HepG2 (cell line): ENCODE results near the gene RNU6-1. TPM values are rescaled to one million over a fixed set of nuclear protein-coding genes. Genes with fewer than 3 reads are reported as not detected.

Experiments used
- AKAP8 ChIP-seq: sonication (generic); formaldehyde crosslinking; IDR thresholded peaks from 2 replicates; pipeline ENCODE4 v1.5.1; 2020; ENCODE audit warnings: mild to moderate bottlenecking, missing genetic modification reagents
- CHD2 ChIP-seq: IDR thresholded peaks from 2 replicates; pipeline ENCODE4 v1.6.1; 2011; ENCODE audit warnings: low read depth, low read length, improper control_type of control experiment
- ETV5 ChIP-seq: IDR thresholded peaks from 2 replicates; pipeline ENCODE4 v1.6.1; 2018; ENCODE audit warnings: missing biosample characterization, missing genetic modification reagents, inconsistent platforms, borderline replicate concordance
- FIP1L1 ChIP-seq: fragments of 200-400 bp; formaldehyde crosslinking; IDR thresholded peaks from 2 replicates; pipeline ENCODE4 v1.6.1; 2018; ENCODE audit warnings: low read depth, mild to moderate bottlenecking, low read length, moderate library complexity, borderline replicate concordance; ENCODE audit not compliant: insufficient read depth
- HDAC2 ChIP-seq: sonication (generic); formaldehyde crosslinking; IDR thresholded peaks from 2 replicates; pipeline ENCODE4 v1.4.0; 2020; ENCODE audit warnings: missing genetic modification reagents
- MIER2 ChIP-seq: IDR thresholded peaks from 2 replicates; pipeline ENCODE4 v1.6.1; 2016; ENCODE audit warnings: missing biosample characterization, missing genetic modification reagents
- NR3C1 ChIP-seq: sonication (generic); formaldehyde crosslinking; IDR thresholded peaks from 2 replicates; pipeline ENCODE4 v1.4.0; 2020; ENCODE audit warnings: missing genetic modification reagents
- POGZ ChIP-seq: sonication (generic); formaldehyde crosslinking; IDR thresholded peaks from 2 replicates; pipeline ENCODE4 v1.4.0; 2020; ENCODE audit warnings: mild to moderate bottlenecking, missing genetic modification reagents
- ZNF354B ChIP-seq: sonication (generic); formaldehyde crosslinking; IDR thresholded peaks from 2 replicates; pipeline ENCODE4 v1.8.0; 2022; ENCODE audit warnings: mild to moderate bottlenecking, missing genetic modification reagents
- ZNF460 ChIP-seq: sonication (generic); formaldehyde crosslinking; IDR thresholded peaks from 2 replicates; pipeline ENCODE4 v1.5.1; 2020; ENCODE audit warnings: missing genetic modification reagents, mild to moderate bottlenecking, borderline replicate concordance
- ZNF496 ChIP-seq: sonication (generic); formaldehyde crosslinking; IDR thresholded peaks from 2 replicates; pipeline ENCODE4 v1.8.1; 2023; ENCODE audit warnings: mild to moderate bottlenecking, moderate library complexity, missing genetic modification reagents; ENCODE audit not compliant: insufficient replicate concordance
- polyA plus RNA-seq, 8 experiments: library from polyadenylated mRNA; depleted of rRNA in 3 of 8; stranded (reverse) in 7 of 8; unstranded in 1 of 8; fragments of >200 nt; fragmentation: Illumina TruSeq in 4 of 8; extraction: Trizol in 4 of 8; gene quantifications; 2 replicates each; pipeline versions ENCODE4 v1.2.1 to v1.2.3, GENCODE V29; 2011 to 2016; ENCODE audit warnings: low read depth in 4 of 8, missing spikeins in 1 of 8, mixed read lengths in 1 of 8; ENCODE audit not compliant: insufficient read depth in 1 of 8
- total RNA-seq, 5 experiments: library from RNA; depleted of rRNA; stranded (reverse); fragments of >200 nt; fragmentation: Illumina TruSeq; extraction: Trizol; gene quantifications; 2 replicates each; pipeline ENCODE4 v1.2.3, GENCODE V29; 2016; ENCODE audit warnings: low read depth in 1 of 5
- TF ChIP-seq, protein P1 (sequence below): sonication (generic); formaldehyde crosslinking; IDR thresholded peaks from 2 replicates; pipeline ENCODE4 v1.9.0; 2022; ENCODE audit warnings: missing genetic modification reagents, mild to moderate bottlenecking, borderline replicate concordance

The RNU6-1 gene
- total and polyA plus RNA-seq, 2 of the 13 experiments (the other 11 are each of a cell fraction or from before 2014, with no cell fraction given): under 0.01 TPM; not detected in 1

DNA sequence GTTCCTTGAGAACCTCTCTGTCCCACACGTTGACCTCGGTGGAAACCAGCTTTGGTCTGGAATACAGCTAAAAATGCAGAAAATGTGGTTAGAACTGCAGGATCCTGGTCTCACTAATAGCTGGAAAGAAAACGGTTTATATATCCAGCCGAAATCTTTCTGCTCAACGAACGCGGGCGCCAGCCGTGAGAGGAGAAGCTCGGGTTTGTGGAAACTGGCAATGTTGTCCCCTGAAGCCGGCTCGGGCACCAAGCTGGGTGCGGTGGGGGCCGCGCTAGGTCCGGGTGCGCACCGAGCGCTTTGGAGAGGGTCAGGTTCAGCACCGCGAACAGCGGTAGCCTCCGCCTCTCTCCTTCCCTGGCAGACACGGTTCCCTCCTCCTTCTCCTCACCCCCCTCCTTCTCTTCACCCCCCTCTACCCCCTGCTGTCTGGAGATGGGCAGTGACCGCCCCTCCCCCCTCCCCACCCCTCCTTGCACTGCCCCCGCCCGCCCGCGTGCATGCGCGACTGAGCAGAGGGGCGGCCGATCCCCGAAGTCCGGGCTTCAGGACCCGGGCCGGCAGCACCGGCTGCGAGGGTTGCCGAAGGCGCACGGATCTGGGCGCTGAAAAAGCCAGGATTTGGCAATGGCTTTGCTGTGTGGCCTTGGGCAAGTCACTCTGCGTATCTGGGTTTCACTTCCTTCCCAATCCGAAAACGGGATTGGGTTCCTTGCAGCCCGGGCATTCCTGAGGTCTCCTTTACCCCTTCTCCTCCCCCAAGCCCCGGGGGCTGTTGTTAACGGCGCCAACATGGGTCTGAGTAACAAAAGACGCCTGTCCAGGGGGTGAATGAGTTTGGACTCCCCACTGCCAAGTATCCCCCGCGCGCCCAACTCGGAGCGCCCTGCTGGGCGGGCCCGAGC is 14.6 kb downstream of the RNU6-1 start, which contains the start of gene SKOR1 (continued):
- TF ChIP-seq AKAP8 (CRISPR knock-in tag): no peak
- TF ChIP-seq HDAC2 (CRISPR knock-in tag): no peak
- no peak for TF ChIP-seq ZNF496 (CRISPR knock-in tag)
- no peak for TF ChIP-seq NR3C1 (CRISPR knock-in tag)
- 0 out of 2 replicates have a peak, but pooled peaks have one; percentile 69 for TF ChIP-seq MIER2 (CRISPR knock-in tag)
- no peak for TF ChIP-seq POGZ (CRISPR knock-in tag)
- TF ChIP-seq, protein P1, sequence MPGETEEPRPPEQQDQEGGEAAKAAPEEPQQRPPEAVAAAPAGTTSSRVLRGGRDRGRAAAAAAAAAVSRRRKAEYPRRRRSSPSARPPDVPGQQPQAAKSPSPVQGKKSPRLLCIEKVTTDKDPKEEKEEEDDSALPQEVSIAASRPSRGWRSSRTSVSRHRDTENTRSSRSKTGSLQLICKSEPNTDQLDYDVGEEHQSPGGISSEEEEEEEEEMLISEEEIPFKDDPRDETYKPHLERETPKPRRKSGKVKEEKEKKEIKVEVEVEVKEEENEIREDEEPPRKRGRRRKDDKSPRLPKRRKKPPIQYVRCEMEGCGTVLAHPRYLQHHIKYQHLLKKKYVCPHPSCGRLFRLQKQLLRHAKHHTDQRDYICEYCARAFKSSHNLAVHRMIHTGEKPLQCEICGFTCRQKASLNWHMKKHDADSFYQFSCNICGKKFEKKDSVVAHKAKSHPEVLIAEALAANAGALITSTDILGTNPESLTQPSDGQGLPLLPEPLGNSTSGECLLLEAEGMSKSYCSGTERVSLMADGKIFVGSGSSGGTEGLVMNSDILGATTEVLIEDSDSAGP: no peak
- no peak for TF ChIP-seq ZNF460 (CRISPR knock-in tag)
- TF ChIP-seq ZNF354B (CRISPR knock-in tag): no peak
- no peak for TF ChIP-seq CHD2
- TF ChIP-seq FIP1L1: no peak
- TF ChIP-seq ETV5 (CRISPR knock-in tag): no peak
